ENCODE measurements around the gene NINJ2.

Gene NINJ2

DNA sequence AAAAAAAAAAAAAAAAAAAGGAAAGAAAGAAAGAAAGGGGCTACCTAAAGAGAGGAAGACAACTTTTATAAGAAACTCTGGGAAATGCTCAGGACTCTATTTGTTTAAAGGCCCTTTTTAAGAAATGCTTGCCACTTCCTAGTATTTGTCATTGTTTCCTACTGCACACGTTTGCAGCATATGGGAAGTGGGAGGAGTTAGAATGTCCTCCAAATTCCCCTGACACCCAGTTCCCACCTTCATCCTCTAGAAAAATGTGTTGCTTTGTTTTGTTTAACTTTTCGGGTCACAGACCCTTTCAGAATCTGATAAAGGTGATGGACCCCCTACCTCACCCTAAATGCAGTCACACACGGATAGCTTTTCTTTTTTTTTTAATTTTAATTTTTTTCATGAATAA is 40.8 kb downstream of the NINJ2 start:
- CTCF ChIA-PET: interaction anchor here (0.7 to 2.7 kb wide), 5 partner anchors 8 to 327 kb away, joined by 3 to 9 read pairs (median 3); partner anchors contain the start of gene RAD52
- POLR2A ChIA-PET: no interaction called here
- DNase-seq (ENCODE audit: extremely low spot score): peak; percentile 51
- TF ChIP-seq, protein P1, sequence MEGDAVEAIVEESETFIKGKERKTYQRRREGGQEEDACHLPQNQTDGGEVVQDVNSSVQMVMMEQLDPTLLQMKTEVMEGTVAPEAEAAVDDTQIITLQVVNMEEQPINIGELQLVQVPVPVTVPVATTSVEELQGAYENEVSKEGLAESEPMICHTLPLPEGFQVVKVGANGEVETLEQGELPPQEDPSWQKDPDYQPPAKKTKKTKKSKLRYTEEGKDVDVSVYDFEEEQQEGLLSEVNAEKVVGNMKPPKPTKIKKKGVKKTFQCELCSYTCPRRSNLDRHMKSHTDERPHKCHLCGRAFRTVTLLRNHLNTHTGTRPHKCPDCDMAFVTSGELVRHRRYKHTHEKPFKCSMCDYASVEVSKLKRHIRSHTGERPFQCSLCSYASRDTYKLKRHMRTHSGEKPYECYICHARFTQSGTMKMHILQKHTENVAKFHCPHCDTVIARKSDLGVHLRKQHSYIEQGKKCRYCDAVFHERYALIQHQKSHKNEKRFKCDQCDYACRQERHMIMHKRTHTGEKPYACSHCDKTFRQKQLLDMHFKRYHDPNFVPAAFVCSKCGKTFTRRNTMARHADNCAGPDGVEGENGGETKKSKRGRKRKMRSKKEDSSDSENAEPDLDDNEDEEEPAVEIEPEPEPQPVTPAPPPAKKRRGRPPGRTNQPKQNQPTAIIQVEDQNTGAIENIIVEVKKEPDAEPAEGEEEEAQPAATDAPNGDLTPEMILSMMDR (IDR thresholded peaks at IDR 0.05; ENCODE audit: control extremely low read depth, extremely low read depth, low read depth, missing control alignments): no peak

DNA sequence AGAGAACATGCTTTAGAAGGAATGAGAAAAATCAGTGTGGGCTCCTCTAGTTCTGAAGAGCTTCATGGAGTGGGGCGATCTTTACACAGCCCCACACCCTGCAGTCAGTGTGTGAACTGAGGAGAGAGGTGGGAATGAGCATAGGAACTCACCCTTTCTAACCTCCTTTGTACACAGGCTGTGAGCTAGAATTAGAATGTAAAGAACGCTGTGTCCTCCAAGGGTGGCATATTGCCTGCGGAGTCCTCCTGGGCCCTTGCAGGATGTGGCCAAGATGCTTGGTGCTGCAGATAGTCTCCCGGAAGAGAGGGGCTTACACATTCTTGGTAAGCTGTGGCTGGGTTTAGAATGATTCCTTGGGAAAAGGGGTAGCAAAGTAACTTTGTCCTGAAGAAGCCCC is 43.9 kb downstream of the NINJ2 start:
- no peak for DNase-seq (ENCODE audit: extremely low spot score)
- TF ChIP-seq, protein P1 (IDR thresholded peaks at IDR 0.05; ENCODE audit: control extremely low read depth, extremely low read depth, low read depth, missing control alignments): no peak
- ChIA-PET POLR2A (no interaction called here), CTCF (interaction anchor here (0.8 to 2.6 kb wide), 8 partner anchors 9 to 196 kb away, joined by 3 to 14 read pairs (median 5); partner anchors contain the start of gene WNK1)

DNA sequence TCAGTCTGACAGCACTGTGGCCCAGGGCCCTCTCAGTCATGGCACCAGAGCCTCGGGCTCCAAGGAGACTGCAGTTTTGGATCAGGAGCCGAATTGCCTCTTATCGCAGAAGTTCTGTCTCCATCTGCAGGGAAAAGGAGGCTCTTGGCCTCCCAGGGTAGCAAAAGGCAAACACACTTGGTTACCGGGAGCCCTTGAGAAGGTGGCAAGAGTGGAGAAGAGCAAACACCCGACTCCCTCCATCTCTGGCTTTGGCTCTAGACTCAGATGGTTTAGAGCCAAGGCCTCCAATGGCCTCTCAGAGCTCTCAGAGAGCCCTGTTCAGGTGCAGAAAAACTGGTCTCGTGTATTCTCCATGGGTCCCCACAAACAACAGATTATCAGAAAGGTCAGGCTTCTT is 44.6 kb downstream of the NINJ2 start:
- TF ChIP-seq, protein P1 (IDR thresholded peaks at IDR 0.05; ENCODE audit: control extremely low read depth, extremely low read depth, low read depth, missing control alignments): no peak
- CTCF ChIA-PET: interaction anchor here (0.8 to 2.6 kb wide), 4 partner anchors 14 to 136 kb away, joined by 3 to 10 read pairs (median 4); partner anchors contain the start of gene WNK1
- POLR2A ChIA-PET: no interaction called here
- no peak for DNase-seq (ENCODE audit: extremely low spot score)

DNA sequence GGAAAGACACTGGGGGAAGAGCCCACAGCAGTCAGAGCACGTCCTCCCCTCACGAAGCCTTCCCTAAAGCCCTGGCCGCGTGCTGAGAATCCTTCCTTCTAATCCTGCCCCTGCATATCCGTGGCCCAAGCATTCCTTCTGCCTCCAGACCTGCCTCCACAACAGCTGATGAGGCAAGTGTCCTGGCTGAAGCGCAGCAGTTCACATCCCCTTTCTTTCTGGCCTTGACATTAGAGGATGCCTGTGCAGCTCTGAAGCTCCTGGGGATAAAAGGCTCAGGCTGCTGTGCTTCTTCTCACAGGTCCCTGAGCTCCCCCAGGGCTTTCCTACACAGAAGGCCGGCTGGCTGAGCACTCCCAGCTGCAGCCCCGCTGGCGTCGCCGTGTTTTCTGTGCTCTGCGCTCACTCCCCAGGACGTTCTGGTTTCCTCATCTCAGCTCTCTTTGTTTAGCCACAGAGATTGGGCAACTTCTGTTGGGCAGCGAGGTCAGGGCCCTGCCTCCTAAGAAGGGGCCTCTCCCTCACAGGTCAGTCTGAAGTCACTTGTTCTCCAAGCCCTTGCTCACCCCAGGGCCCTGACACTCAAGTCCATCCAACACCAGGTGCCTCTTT is 45.8 kb downstream of the NINJ2 start:
- ChIA-PET CTCF (interaction anchor here (0.5 to 4.4 kb wide), 5 partner anchors 10 to 198 kb away, joined by 3 to 39 read pairs (median 3); no protein-coding TSS in a partner anchor), POLR2A (no interaction called here)
- TF ChIP-seq, protein P1 (IDR thresholded peaks at IDR 0.05; ENCODE audit: control extremely low read depth, extremely low read depth, low read depth, missing control alignments): no peak
- no peak for DNase-seq (ENCODE audit: extremely low spot score)

DNA sequence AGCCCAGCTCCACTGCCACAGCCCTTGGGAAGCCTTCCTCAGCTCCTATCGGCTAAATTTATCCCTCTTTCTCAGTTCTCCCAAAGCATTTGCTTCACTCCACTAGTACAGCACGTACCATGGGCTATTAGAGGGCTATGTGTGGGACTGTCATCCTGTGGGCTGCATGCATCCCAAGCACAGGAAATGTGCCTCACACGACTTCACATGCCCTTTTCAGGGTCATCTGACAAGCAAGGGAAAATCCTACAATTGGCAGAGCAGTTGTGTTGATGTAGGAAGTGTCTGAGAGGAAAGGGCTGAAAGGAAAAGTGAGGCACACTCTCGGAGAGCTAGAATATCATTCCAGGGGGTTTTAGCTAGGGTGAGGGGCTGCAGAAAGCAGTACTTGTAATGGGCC is 47.6 kb downstream of the NINJ2 start:
- no peak for DNase-seq (ENCODE audit: extremely low spot score)
- TF ChIP-seq, protein P1 (IDR thresholded peaks at IDR 0.05; ENCODE audit: control extremely low read depth, extremely low read depth, low read depth, missing control alignments): no peak
- ChIA-PET POLR2A (no interaction called here), CTCF (interaction anchor here (0.8 to 4.4 kb wide), 20 partner anchors 9 to 1019 kb away, joined by 3 to 52 read pairs (median 4); partner anchors contain the start of gene WNK1)

DNA sequence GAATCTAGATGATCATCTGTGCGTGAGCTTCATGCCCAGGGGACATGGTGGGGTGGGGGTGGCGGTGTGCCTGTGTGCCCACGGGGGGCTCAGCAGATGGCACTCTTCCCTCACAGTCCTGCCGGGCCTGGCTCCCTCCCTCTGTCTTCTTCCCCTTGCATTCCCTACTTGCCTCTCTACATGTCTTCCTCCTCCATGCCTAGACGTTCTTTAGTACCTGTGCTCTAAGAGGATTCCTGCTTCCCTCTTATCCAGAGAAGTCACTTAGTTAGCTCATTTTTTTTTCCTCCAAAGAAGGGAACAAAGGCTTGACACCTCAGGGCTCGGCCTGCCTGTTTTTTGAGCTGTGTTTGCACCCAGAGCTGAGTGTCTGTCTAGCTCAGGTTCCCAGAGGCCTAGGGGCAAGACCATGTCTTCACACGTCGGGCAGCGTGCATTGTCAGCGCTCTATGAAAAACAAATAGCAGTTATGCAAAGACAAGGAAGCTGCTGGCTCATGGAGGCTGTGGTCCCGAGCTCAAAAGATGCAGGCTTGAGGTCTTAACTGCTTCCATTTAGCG is 48.8 kb downstream of the NINJ2 start:
- TF ChIP-seq, protein P1 (IDR thresholded peaks at IDR 0.05; ENCODE audit: control extremely low read depth, extremely low read depth, low read depth, missing control alignments): peak; percentile 59
- ChIA-PET POLR2A (interaction anchor here (1.1 kb wide), 1 partner anchor 11 kb away, joined by 3 read pairs; no protein-coding TSS in a partner anchor), CTCF (interaction anchor here (0.7 to 4.4 kb wide), 31 partner anchors 8 to 335 kb away, joined by 3 to 52 read pairs (median 4); partner anchors contain the start of genes RAD52 and WNK1)
- DNase-seq (ENCODE audit: extremely low spot score): peak; percentile 63
